Measurements from ENCODE around the gene TTC23L. TPM values are rescaled to one million over a fixed set of nuclear protein-coding genes. Genes with fewer than 3 reads are reported as not detected.

The TTC23L gene
- polyA plus RNA-seq, 12 donors, result 0.13 to 1.9 (median 0.24) TPM; not detected in 2

GRCh38 chr5:34831303-34831702 lies 7.7 kb upstream of the TTC23L start:
- DNase-seq, result no peak

GRCh38 chr5:34832568-34832967 lies 6.4 kb upstream of the TTC23L start:
- no peak for DNase-seq

- no peak for DNase-seq
Measured at GRCh38 chr5:34833090-34833489, 5.9 kb upstream of the TTC23L start.

- DNase-seq, result no peak
Measured at GRCh38 chr5:34833976-34834793, 4.8 kb upstream of the TTC23L start.

GRCh38 chr5:34834794-34835089 lies 4.2 kb upstream of the TTC23L start:
- no peak for DNase-seq

GRCh38 chr5:34835664-34836063 lies 3.3 kb upstream of the TTC23L start:
- no peak for DNase-seq

GRCh38 chr5:34841816-34842215 lies 2.9 kb downstream of the TTC23L start:
- DNase-seq, result no peak

- no peak for DNase-seq
Measured at GRCh38 chr5:34842554-34842953, 3.6 kb downstream of the TTC23L start.

GRCh38 chr5:34843497-34843896 lies 4.5 kb downstream of the TTC23L start:
- DNase-seq, result no peak

- no peak for DNase-seq
Measured at GRCh38 chr5:34844106-34844505, 5.1 kb downstream of the TTC23L start.

- DNase-seq, result no peak
Measured at GRCh38 chr5:34844999-34845398, 6.0 kb downstream of the TTC23L start.

- no peak for DNase-seq
Measured at GRCh38 chr5:34847056-34847455, 8.1 kb downstream of the TTC23L start.

- DNase-seq, result no peak
Measured at GRCh38 chr5:34847552-34847951, 8.6 kb downstream of the TTC23L start.

GRCh38 chr5:34848230-34848629 lies 9.3 kb downstream of the TTC23L start:
- DNase-seq, result no peak

- DNase-seq, result no peak
Measured at GRCh38 chr5:34849253-34849652, 10.3 kb downstream of the TTC23L start.

GRCh38 chr5:34854459-34855174 lies 15.7 kb downstream of the TTC23L start:
- DNase-seq, result no peak

GRCh38 chr5:34857161-34857560 lies 18.2 kb downstream of the TTC23L start:
- DNase-seq, result no peak

GRCh38 chr5:34857894-34858293 lies 18.9 kb downstream of the TTC23L start:
- no peak for DNase-seq

GRCh38 chr5:34858790-34859189 lies 19.8 kb downstream of the TTC23L start:
- DNase-seq, result no peak

GRCh38 chr5:34859253-34859652 lies 20.3 kb downstream of the TTC23L start:
- DNase-seq, result no peak

- no peak for DNase-seq
Measured at GRCh38 chr5:34863946-34864345, 25.0 kb downstream of the TTC23L start.

GRCh38 chr5:34865091-34865490 lies 26.1 kb downstream of the TTC23L start:
- DNase-seq, result no peak

GRCh38 chr5:34866989-34867471 lies 28.1 kb downstream of the TTC23L start:
- no peak for DNase-seq

Data from muscle of arm (tissue), 12 donors.